K562 (cell line): Measurements from ENCODE around the gene EAF1. TPM values are rescaled to one million over a fixed set of nuclear protein-coding genes. Genes with fewer than 3 reads are reported as not detected.

ENCODE experiments used
- ATAC-seq: fragments of 200-7000 bp; cut with Tn5 transposase; 3 replicates; pipeline ENCODE4 v1.9.1; 2020; ENCODE audit warnings: moderate library complexity
- BruUV-seq: library from RNA; stranded (reverse); fragments of 400-500 nt; replicated peaks from 2 replicates; lab custom pipeline; 2021; lab: Mats Ljungman, UMichigan
- CTCF ChIA-PET: fragments of 300-600 bp; formaldehyde crosslinking; extraction: SDS; loops from one replicate; lab custom pipeline; 2021; ENCODE audit warnings: low intra/inter-chr PET ratio; lab: Yijun Ruan, JAX
- POLR2A ChIA-PET: fragments of 300-600, 350-650 bp; sonication (Branson Sonifier 250); formaldehyde crosslinking; extraction: SDS; loops from one replicate; lab custom pipeline; 2021; ENCODE audit warnings: antibody characterized with exemption, inconsistent platforms; lab: Yijun Ruan, JAX
- DNase-seq, 4 experiments: peaks; one replicate each; pipeline versions ENCODE4 v3.0.0 to v3.0.0-alpha.2; 2011 to 2018; ENCODE audit warnings: low spot score in 3 of 4, mixed read lengths in 3 of 4; ENCODE audit errors: extremely low read depth in 1 of 4
- FAIRE-seq: peaks from 2 replicates; lab custom pipeline; 2011; peaks lifted over from hg19 to GRCh38; lab: Jason Lieb, UNC
- H2AFZ ChIP-seq: 2 replicates; pipeline ENCODE4 v1.6.0; 2011; ENCODE audit warnings: low read depth, low read length, control low read depth, inconsistent platforms
- H3K27ac ChIP-seq: fragments of 200-600 bp; 3 replicates; pipeline ENCODE4 v1.8.0; 2011; ENCODE audit warnings: low read depth, mild to moderate bottlenecking, control low read depth, inconsistent platforms, low read length, moderate library complexity, mixed read lengths; ENCODE audit errors: extremely low read depth
- H3K27me3 ChIP-seq, 2 experiments: fragments of 300-600 bp in 1 of 2; 2 replicates in 1 of 2; 3 replicates in 1 of 2; pipeline versions ENCODE4 v1.6.0 to v1.8.0; 2011; ENCODE audit warnings: inconsistent platforms in 2 of 2, low read length in 2 of 2, mild to moderate bottlenecking in 1 of 2, mixed read lengths in 1 of 2, moderate library complexity in 1 of 2; ENCODE audit not compliant: control insufficient read depth in 2 of 2, insufficient read depth in 2 of 2
- H3K36me3 ChIP-seq: fragments of 300-600 bp; 3 replicates; pipeline ENCODE4 v1.8.0; 2011; ENCODE audit warnings: mild to moderate bottlenecking, low read length, inconsistent platforms; ENCODE audit not compliant: control insufficient read depth, insufficient read depth
- H3K4me1 ChIP-seq, 2 experiments: fragments of 200-600 bp in 1 of 2; replicated peaks in 1 of 2; 2 replicates in 1 of 2; 3 replicates in 1 of 2; pipeline versions ENCODE4 v1.5.1 to v1.8.0; 2011; ENCODE audit warnings: inconsistent platforms in 2 of 2, low read length in 2 of 2, mild to moderate bottlenecking in 1 of 2, mixed read lengths in 1 of 2, moderate library complexity in 1 of 2; ENCODE audit not compliant: control insufficient read depth in 2 of 2, insufficient read depth in 2 of 2
- H3K4me2 ChIP-seq: 2 replicates; pipeline ENCODE4 v1.6.1; 2011; ENCODE audit warnings: low read length, control low read depth, inconsistent platforms, mixed read lengths; ENCODE audit not compliant: insufficient read depth
- H3K4me3 ChIP-seq: fragments of 200-600 bp; sonication (generic), shearing (Covaris generic); 2 replicates; pipeline ENCODE4 v1.5.1; 2016; ENCODE audit warnings: control low read depth, inconsistent platforms
- H3K79me2 ChIP-seq: fragments of 200-600 bp; 3 replicates; pipeline ENCODE4 v1.8.0; 2011; ENCODE audit warnings: low read length, inconsistent platforms; ENCODE audit not compliant: control insufficient read depth, insufficient read depth
- H3K9ac ChIP-seq, 2 experiments: 2 replicates each; pipeline versions ENCODE4 v1.6.0 to v1.6.1; 2011; ENCODE audit warnings: low read depth in 2 of 2, low read length in 2 of 2, control low read depth in 1 of 2, inconsistent platforms in 1 of 2, mild to moderate bottlenecking in 1 of 2, mixed read lengths in 1 of 2; ENCODE audit not compliant: insufficient read depth in 1 of 2
- H3K9me1 ChIP-seq: one replicate; pipeline ENCODE4 v1.6.0; 2011; ENCODE audit warnings: inconsistent platforms, mild to moderate bottlenecking, low read length, moderate library complexity; ENCODE audit not compliant: control insufficient read depth, insufficient read depth
- H3K9me3 ChIP-seq: replicated peaks from 2 replicates; pipeline ENCODE4 v1.5.1; 2011; ENCODE audit warnings: low read depth, low read length, inconsistent platforms; ENCODE audit not compliant: control insufficient read depth, insufficient read depth
- H4K20me1 ChIP-seq: replicated peaks from 2 replicates; pipeline ENCODE4 v1.6.1; 2011; ENCODE audit warnings: low read length, inconsistent platforms, mixed read lengths; ENCODE audit not compliant: control insufficient read depth, insufficient read depth
- HNRNPL ChIP-seq: fragments of 200-400 bp; formaldehyde crosslinking; IDR thresholded peaks from 2 replicates; pipeline ENCODE4 v1.6.1; 2017; ENCODE audit warnings: low read depth, mild to moderate bottlenecking, low read length
- ILK ChIP-seq: fragments of 450-650 bp; IDR thresholded peaks from 2 replicates; pipeline ENCODE4 v1.6.1; 2016; ENCODE audit warnings: missing genetic modification characterization, low read depth, mild to moderate bottlenecking, missing compliant biosample characterization, moderate library complexity, borderline replicate concordance
- NCOA4 ChIP-seq: fragments of 450-650 bp; IDR thresholded peaks from 2 replicates; pipeline ENCODE4 v1.6.1; 2018; ENCODE audit warnings: mild to moderate bottlenecking; ENCODE audit not compliant: partially characterized antibody
- PRDM10 ChIP-seq: fragments of 450-650 bp; IDR thresholded peaks from 2 replicates; pipeline ENCODE4 v1.6.1; 2018; ENCODE audit not compliant: partially characterized antibody
- SREBF2 ChIP-seq: sonication (generic); formaldehyde crosslinking; IDR thresholded peaks from 2 replicates; pipeline ENCODE4 v1.4.0; 2020; ENCODE audit warnings: mild to moderate bottlenecking, missing genetic modification reagents
- ZBTB49 ChIP-seq: sonication (generic); formaldehyde crosslinking; IDR thresholded peaks from 2 replicates; pipeline ENCODE4 v1.8.0; 2022; ENCODE audit warnings: missing genetic modification reagents, mild to moderate bottlenecking, borderline replicate concordance
- ZBTB9 ChIP-seq: fragments of 450-650 bp; formaldehyde crosslinking; IDR thresholded peaks from 2 replicates; pipeline ENCODE4 v1.4.0; 2020; ENCODE audit warnings: mild to moderate bottlenecking, moderate library complexity
- ZNF280B ChIP-seq: fragments of 250-450 bp; sonication (Bioruptor Pico); IDR thresholded peaks from 2 replicates; pipeline ENCODE4 v1.5.1; 2021; ENCODE audit warnings: mild to moderate bottlenecking
- ZNF384 ChIP-seq: IDR thresholded peaks from 2 replicates; pipeline ENCODE4 v1.6.1; 2012; ENCODE audit warnings: low read depth, low read length, improper control_type of control experiment
- ZNF740 ChIP-seq, 3 experiments: fragments of 200-800 bp in 1 of 3; sonication (Bioruptor generic) in 1 of 3; sonication (generic) in 1 of 3; formaldehyde crosslinking in 1 of 3; IDR thresholded peaks; 2 replicates each; pipeline versions ENCODE4 v1.6.1 to v1.8.0; 2016 to 2022; ENCODE audit warnings: mild to moderate bottlenecking in 2 of 3, missing compliant biosample characterization in 2 of 3, missing genetic modification characterization in 2 of 3, missing genetic modification reagents in 1 of 3
- WGBS: fragments of 100-300 bp; shearing (Covaris generic); methylation state at CpG from one replicate; pipeline ENCODE4 v1.1.6; 2016; ENCODE audit warnings: low coverage, mixed read lengths; ENCODE audit not compliant: insufficient coverage; ENCODE audit errors: missing lambda C conversion rate; 5-methylcytosine and 5-hydroxymethylcytosine counted together
- in situ Hi-C: fragments of 300-500 bp; cut with MboI; formaldehyde crosslinking; loops from 4 replicates; pipeline ENCODE4 v1.15.0; 2018; ENCODE audit warnings: inconsistent platforms, mixed read lengths
- intact Hi-C: fragments of 100-400 bp; cut with micrococcal nuclease; formaldehyde crosslinking; loops from 2 replicates; pipeline ENCODE4 v1.14.2; 2022
- polyA plus RNA-seq, 8 experiments: library from polyadenylated mRNA; depleted of rRNA in 4 of 8; stranded (reverse) in 5 of 8; unstranded in 3 of 8; fragments of >200 nt; fragmentation: Nextera tagmentation in 2 of 8; fragmentation: Illumina TruSeq in 1 of 8; extraction: Ambion mirVana in 2 of 8; extraction: Trizol in 1 of 8; gene quantifications; 2 replicates each; pipeline versions ENCODE4 v1.2.1 to v1.2.3, GENCODE V29; 2011 to 2014; ENCODE audit warnings: inconsistent platforms in 1 of 8, missing spikeins in 1 of 8
- total RNA-seq, 7 experiments: library from RNA; depleted of rRNA in 6 of 7; stranded (reverse); fragments of >200 nt in 6 of 7; fragmentation: Illumina TruSeq in 2 of 7; extraction: Trizol in 2 of 7; gene quantifications; 2 replicates each; pipeline versions ENCODE4 v1.2.1 to v1.2.3, GENCODE V29; 2011 to 2021; ENCODE audit warnings: low replicate concordance in 1 of 7

Gene EAF1
- total and polyA plus RNA-seq, 9 of the 15 experiments (the other 6 are each of a cell fraction or from before 2014, with no cell fraction given) = 7.0 to 26.8 (median 20.4) TPM

- FAIRE-seq (no peak), DNase-seq (no peak), ATAC-seq (no peak)
- H3K36me3 ChIP-seq = no peaks in the 10 kb centered on the region; the same call in 2 of the 3 replicates
- no peaks in the 10 kb centered on the region for H3K9me1 ChIP-seq
- in situ Hi-C loops = loop anchor here (5.0 to 10.0 kb wide), 2 partner anchors 115 to 268 kb away; no protein-coding TSS in a partner anchor
- BruUV-seq = no TSS peak
- 31% methylated on average over 3 of the region's 3 CpGs for WGBS
- no peak overlapping the region for H3K27ac ChIP-seq
- H3K9me3 ChIP-seq = no peaks in the 10 kb centered on the region
- intact Hi-C loops = loop anchor here (5.0 kb wide), 1 partner anchor 175 kb away; no protein-coding TSS in a partner anchor
- no peak overlapping the region for H3K4me2 ChIP-seq
- ChIA-PET POLR2A (no interaction called here), CTCF (no interaction called here)
- H4K20me1 ChIP-seq = no peaks in the 10 kb centered on the region
- H3K9ac ChIP-seq = no peak overlapping the region
- H3K4me1 ChIP-seq = peaks cover 0 to 12% of the 10 kb centered on the region in 2 experiments; a peak in 2 of 5 replicates
- no peaks in the 10 kb centered on the region for H3K27me3 ChIP-seq
- H3K4me3 ChIP-seq = no peak overlapping the region
- H2AFZ ChIP-seq = no peak overlapping the region
- H3K79me2 ChIP-seq = no peaks in the 10 kb centered on the region
- TF ChIP-seq NCOA4 = no peak
- no peak for TF ChIP-seq HNRNPL
- TF ChIP-seq SREBF2 (CRISPR knock-in tag) = no peak
- TF ChIP-seq ZNF740 (CRISPR knock-in tag; IDR thresholded peaks at IDR 0.05) = no peak
- no peak for TF ChIP-seq ZNF740 (tag; IDR thresholded peaks at IDR 0.05)
- TF ChIP-seq ILK = no peak
- no peak for TF ChIP-seq ZBTB9 (CRISPR knock-in tag)
- TF ChIP-seq PRDM10 = peak; percentile 71
- no peak for TF ChIP-seq ZBTB49
- TF ChIP-seq ZNF384 = peak; percentile 61
- no peak for TF ChIP-seq ZNF280B
Observed at GRCh38 chr3:15382405-15382923, 44.9 kb upstream of the EAF1 start.
